Smooth muscle cell (in vitro differentiated cells): ENCODE data around the gene LRP1. TPM values are rescaled to one million over a fixed set of nuclear protein-coding genes. Genes with fewer than 3 reads are reported as not detected.

Source experiments
- DNase-seq: peaks from one replicate; lab custom pipeline; 2025; ENCODE audit not compliant: unreplicated experiment; lab: John Stamatoyannopoulos, UW
- H2AFZ ChIP-seq: fragments of 200-600 bp; sonication (generic); 2 replicates; pipeline ENCODE4 v1.6.0; 2016; ENCODE audit warnings: antibody characterized with exemption, low read depth, mild to moderate bottlenecking
- H3F3A ChIP-seq: fragments of 200-600 bp; sonication (generic); 2 replicates; pipeline ENCODE4 v1.6.0; 2017; ENCODE audit warnings: antibody characterized with exemption, low read depth
- H3K27ac ChIP-seq: fragments of 200-600 bp; sonication (generic); 2 replicates; pipeline ENCODE4 v1.5.1; 2016; ENCODE audit warnings: low read depth, mild to moderate bottlenecking
- H3K27me3 ChIP-seq: fragments of 200-600 bp; sonication (generic); 2 replicates; pipeline ENCODE4 v1.6.1; 2016; ENCODE audit warnings: low read depth, mild to moderate bottlenecking
- H3K36me3 ChIP-seq: fragments of 200-600 bp; sonication (generic); 2 replicates; pipeline ENCODE4 v1.5.1; 2016; ENCODE audit warnings: low read depth
- H3K4me1 ChIP-seq: fragments of 200-600 bp; sonication (generic); 2 replicates; pipeline ENCODE4 v1.5.1; 2016; ENCODE audit warnings: low read depth
- H3K4me2 ChIP-seq: fragments of 200-600 bp; sonication (generic); 2 replicates; pipeline ENCODE4 v1.6.0; 2016; ENCODE audit warnings: mild to moderate bottlenecking
- H3K4me3 ChIP-seq: fragments of 200-600 bp; sonication (generic); 2 replicates; pipeline ENCODE4 v1.5.1; 2016; ENCODE audit warnings: mild to moderate bottlenecking
- H3K79me2 ChIP-seq: fragments of 200-600 bp; sonication (generic); 2 replicates; pipeline ENCODE4 v1.6.0; 2016; ENCODE audit warnings: low read depth, mild to moderate bottlenecking
- H3K9ac ChIP-seq: fragments of 200-600 bp; sonication (generic); 2 replicates; pipeline ENCODE4 v1.6.0; 2016; ENCODE audit warnings: low read depth
- H3K9me3 ChIP-seq: fragments of 200-600 bp; sonication (generic); replicated peaks from 2 replicates; pipeline ENCODE4 v1.5.1; 2016; ENCODE audit warnings: low read depth
- H4K20me1 ChIP-seq: fragments of 200-600 bp; sonication (generic); 2 replicates; pipeline ENCODE4 v1.6.0; 2016; ENCODE audit warnings: low read depth
- CTCF ChIP-seq: fragments of 200-600 bp; sonication (generic); IDR thresholded peaks from 2 replicates; pipeline ENCODE4 v1.5.1; 2017; ENCODE audit warnings: borderline replicate concordance, mild to moderate bottlenecking, antibody characterized with exemption; ENCODE audit not compliant: insufficient read depth, poor library complexity, severe bottlenecking
- WGBS: methylation state at CpG from one replicate; pipeline ENCODE4 v1.1.7; 2016; ENCODE audit warnings: low lambda C conversion rate; 5-methylcytosine and 5-hydroxymethylcytosine counted together
- polyA plus RNA-seq: library from polyadenylated mRNA; unstranded; fragments of >200 nt; fragmentation: Nextera tagmentation; extraction: Ambion mirVana; gene quantifications from 2 replicates; pipeline ENCODE4 v1.2.1, GENCODE V29; 2016
- total RNA-seq: library from RNA; depleted of rRNA; stranded (reverse); fragments of >200 nt; gene quantifications from 2 replicates; pipeline ENCODE4 v1.2.3, GENCODE V29; 2014

LRP1 gene
- total and polyA plus RNA-seq, 2 experiments from 2014 or later, result 75.3 to 95.4 TPM

GRCh38 chr12:57127101-57127725, 1.1 kb upstream of the LRP1 start:
- Histone ChIP-seq H3K9me3 (no peaks in the 10 kb centered on the region), H3K79me2 (peaks cover 39% of the 10 kb centered on the region), H3K27me3 (no peaks in the 10 kb centered on the region), H3F3A (peaks cover 7% of the 10 kb centered on the region), H3K4me3 (peak overlapping the region; percentile 97), H3K27ac (peak overlapping the region; percentile 92), H2AFZ (peak overlapping the region; percentile 96), H3K4me1 (peaks cover 27% of the 10 kb centered on the region), H3K9ac (peak overlapping the region; percentile 91), H3K4me2 (peak overlapping the region; percentile 100), H3K36me3 (no peaks in the 10 kb centered on the region), H4K20me1 (peaks cover 30% of the 10 kb centered on the region)
- WGBS, result 6% methylated on average over 26 of the region's 26 CpGs
- peak; percentile 4 for TF ChIP-seq CTCF
- peak; percentile 39 for DNase-seq

- Histone ChIP-seq H2AFZ (no peak overlapping the region), H3K4me3 (peak overlapping the region; percentile 97), H3K4me1 (peaks cover 37% of the 10 kb centered on the region), H3K27me3 (no peaks in the 10 kb centered on the region), H3K4me2 (peak overlapping the region; percentile 100), H3F3A (peaks cover 13% of the 10 kb centered on the region), H3K36me3 (no peaks in the 10 kb centered on the region), H3K79me2 (peaks cover 53% of the 10 kb centered on the region), H4K20me1 (peaks cover 44% of the 10 kb centered on the region), H3K27ac (peak overlapping the region; percentile 92), H3K9ac (peak overlapping the region; percentile 79), H3K9me3 (no peaks in the 10 kb centered on the region)
- DNase-seq, result no peak
- no peak for TF ChIP-seq CTCF
- WGBS, result 3% methylated on average over 10 of the region's 35 CpGs
Observed at GRCh38 chr12:57128519-57129247, 400 bp downstream of the LRP1 start.

- no peak for TF ChIP-seq CTCF
- peak overlapping the region; percentile 100 for H3K4me2 ChIP-seq
- peaks cover 40% of the 10 kb centered on the region for H3K4me1 ChIP-seq
- H3K27ac ChIP-seq, result peak overlapping the region; percentile 92
- no peaks in the 10 kb centered on the region for H3K9me3 ChIP-seq
- H3K9ac ChIP-seq, result peak overlapping the region; percentile 79
- H2AFZ ChIP-seq, result no peak overlapping the region
- peaks cover 13% of the 10 kb centered on the region for H3F3A ChIP-seq
- peaks cover 51% of the 10 kb centered on the region for H4K20me1 ChIP-seq
- H3K4me3 ChIP-seq, result peak overlapping the region; percentile 97
- DNase-seq, result no peak
- peaks cover 60% of the 10 kb centered on the region for H3K79me2 ChIP-seq
- 3% methylated on average over 10 of the region's 12 CpGs for WGBS
- H3K36me3 ChIP-seq, result no peaks in the 10 kb centered on the region
- no peaks in the 10 kb centered on the region for H3K27me3 ChIP-seq
Observed at GRCh38 chr12:57129321-57129842, 1.1 kb downstream of the LRP1 start.
